ENCODE measurements around the gene AHNAK. TPM values are rescaled to one million over a fixed set of nuclear protein-coding genes. Genes with fewer than 3 reads are reported as not detected.

The AHNAK gene
- total and polyA plus RNA-seq, 2 of the 8 experiments (the other 6 are each of a cell fraction or from before 2014, with no cell fraction given): 2.0 to 5.8 TPM

DNA sequence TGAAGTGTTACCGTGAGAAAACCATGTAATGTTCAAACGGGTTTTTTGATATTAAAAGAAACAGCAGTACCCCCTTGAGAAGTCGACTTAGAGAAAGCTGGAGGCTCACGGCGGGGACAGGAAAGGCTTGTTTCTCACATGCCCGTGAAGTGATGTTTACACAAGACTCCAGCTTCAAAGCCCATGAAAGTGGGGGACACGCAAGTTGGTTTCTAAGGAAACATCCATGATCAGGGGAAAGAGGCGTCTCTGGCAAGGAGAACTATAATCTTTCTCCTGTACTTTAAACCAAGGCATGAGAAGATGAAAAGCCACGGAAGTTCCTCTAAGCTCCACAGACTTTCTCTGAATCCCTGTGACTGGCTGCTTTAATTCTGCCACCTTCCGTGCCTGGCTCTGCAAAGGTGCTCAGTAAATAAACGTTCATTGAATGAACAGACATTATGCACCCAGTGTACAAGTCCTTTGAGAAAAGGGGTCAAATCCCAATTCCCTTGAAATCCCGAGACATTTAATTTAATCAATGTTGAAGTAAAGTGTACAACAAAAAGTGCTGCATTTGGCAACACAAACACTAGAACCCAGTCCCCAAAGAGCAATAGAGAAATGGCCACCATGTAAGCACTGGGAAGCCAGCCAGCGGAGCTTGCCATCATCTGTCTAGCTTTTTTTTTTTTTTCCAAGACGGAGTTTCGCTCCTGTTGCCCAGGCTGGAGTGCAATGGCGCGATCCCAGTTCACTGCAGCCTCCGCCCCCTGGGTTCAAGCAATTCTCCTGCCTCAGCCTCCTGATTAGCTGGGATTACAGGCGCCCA lies 58.7 kb downstream of the AHNAK start:
- POLR2A ChIA-PET (ENCODE audit: partially characterized antibody): interaction anchor here (0.6 to 1.0 kb wide), 4 partner anchors 9 to 177 kb away, joined by 3 to 5 read pairs (median 4); partner anchors contain the start of genes C11orf98 and CSKMT
- no peak for FAIRE-seq
- TF ChIP-seq YY1 (IDR thresholded peaks at IDR 0.05; ENCODE audit: low read depth, low read length): no peak

More for the DNA sequence above, 58.7 kb downstream of the AHNAK start:
- DNase-seq (ENCODE audit: low read depth in 1 of 2, low spot score in 2 of 2): no peak
- H3K27me3 ChIP-seq (replicated peaks in 1 of 4; ENCODE audit: control insufficient read depth in 3 of 4, extremely low read depth in 1 of 4, insufficient read depth in 3 of 4, low read length in 3 of 4): no peaks in the 10 kb centered on the region; a peak in 1 of 7 replicates
- no peak overlapping the region for H3K9ac ChIP-seq (replicated peaks in 1 of 4; ENCODE audit: extremely low read depth in 1 of 4, low read depth in 3 of 4, low read length in 3 of 4)
- no peak overlapping the region for H2AFZ ChIP-seq (ENCODE audit: low read length)
- no peaks in the 10 kb centered on the region for H3K23me2 ChIP-seq (ENCODE audit: low read depth, low read length)
- H3K18ac ChIP-seq (ENCODE audit: extremely low read depth, low read length): no peak overlapping the region
- H3K27ac ChIP-seq (ENCODE audit: low read depth, low read length): no peak overlapping the region
- H3K23ac ChIP-seq (ENCODE audit: insufficient read length): no peak overlapping the region
- H2BK120ac ChIP-seq (replicated peaks; ENCODE audit: low read depth, low read length): no peak overlapping the region
- no peaks in the 10 kb centered on the region for H3K9me3 ChIP-seq (ENCODE audit: insufficient read depth in 2 of 2, low read depth in 1 of 2, low read length in 1 of 2)
- H2BK5ac ChIP-seq (ENCODE audit: low read depth, low read length): no peak overlapping the region
- H2BK15ac ChIP-seq (ENCODE audit: low read length): no peak overlapping the region
- no peak overlapping the region for H2BK20ac ChIP-seq (ENCODE audit: low read length)
- no peaks in the 10 kb centered on the region; a peak in 1 of 7 replicates for H3K4me1 ChIP-seq (replicated peaks in 1 of 4; ENCODE audit: control insufficient read depth in 3 of 4, insufficient read depth in 4 of 4, low read length in 3 of 4)
- WGBS, 2 experiments (ENCODE audit: extremely low coverage in 1 of 2, insufficient coverage in 1 of 2, insufficient read length in 1 of 2, insufficient replicate concordance in 2 of 2, low coverage in 1 of 2, low lambda C conversion rate in 2 of 2, missing lambda C conversion rate in 1 of 2): 86% methylated on average over 17 of the region's 19 CpGs; no CpG with 5 or more reads in 1 of the 2 experiments
- no peak overlapping the region for H3K4ac ChIP-seq (replicated peaks; ENCODE audit: insufficient read length, low read depth, low read length)
- H3K4me2 ChIP-seq (ENCODE audit: insufficient read depth in 1 of 2, low read depth in 2 of 2, low read length in 2 of 2): no peak overlapping the region
- CTCF ChIA-PET (ENCODE audit: partially characterized antibody): interaction anchor here (0.9 to 6.4 kb wide), 11 partner anchors 10 to 406 kb away, joined by 3 to 27 read pairs (median 3); no protein-coding TSS in a partner anchor
- H4K8ac ChIP-seq (ENCODE audit: extremely low read depth, insufficient read depth, low read length): no peak overlapping the region
- H2AK5ac ChIP-seq (ENCODE audit: low read depth, low read length): no peak overlapping the region
- no peak overlapping the region for H4K5ac ChIP-seq (ENCODE audit: insufficient read length, low read depth, low read length)
- no peaks in the 10 kb centered on the region for H3K36me3 ChIP-seq (ENCODE audit: control insufficient read depth in 2 of 4, insufficient read depth in 4 of 4, low read length in 3 of 4)
- H2BK12ac ChIP-seq (ENCODE audit: low read depth, low read length): no peak overlapping the region
- H3K4me3 ChIP-seq (ENCODE audit: extremely low read depth in 1 of 4, insufficient read depth in 2 of 4, low read depth in 3 of 4, low read length in 4 of 4): no peak overlapping the region
- H3K14ac ChIP-seq (ENCODE audit: insufficient read length): no peak overlapping the region
- H3K56ac ChIP-seq (replicated peaks; ENCODE audit: insufficient read length, low read depth, low read length): no peak overlapping the region
- no peaks in the 10 kb centered on the region for H3K79me2 ChIP-seq (ENCODE audit: control insufficient read depth in 1 of 2, insufficient read depth in 2 of 2, low read length in 2 of 2)
- no peaks in the 10 kb centered on the region for H3K79me1 ChIP-seq (ENCODE audit: low read depth, low read length)
- H4K20me1 ChIP-seq (replicated peaks in 1 of 2; ENCODE audit: control insufficient read depth in 1 of 2, insufficient read depth in 2 of 2, low read length in 2 of 2): no peaks in the 10 kb centered on the region
- H4K91ac ChIP-seq (replicated peaks; ENCODE audit: insufficient read length, low read length): no peak overlapping the region
